ENCODE data around the gene PRKG1. TPM values are rescaled to one million over a fixed set of nuclear protein-coding genes. Genes with fewer than 3 reads are reported as not detected.

PRKG1 gene
- total RNA-seq, 1 experiment from 2014 or later: 16.5 TPM

DNA sequence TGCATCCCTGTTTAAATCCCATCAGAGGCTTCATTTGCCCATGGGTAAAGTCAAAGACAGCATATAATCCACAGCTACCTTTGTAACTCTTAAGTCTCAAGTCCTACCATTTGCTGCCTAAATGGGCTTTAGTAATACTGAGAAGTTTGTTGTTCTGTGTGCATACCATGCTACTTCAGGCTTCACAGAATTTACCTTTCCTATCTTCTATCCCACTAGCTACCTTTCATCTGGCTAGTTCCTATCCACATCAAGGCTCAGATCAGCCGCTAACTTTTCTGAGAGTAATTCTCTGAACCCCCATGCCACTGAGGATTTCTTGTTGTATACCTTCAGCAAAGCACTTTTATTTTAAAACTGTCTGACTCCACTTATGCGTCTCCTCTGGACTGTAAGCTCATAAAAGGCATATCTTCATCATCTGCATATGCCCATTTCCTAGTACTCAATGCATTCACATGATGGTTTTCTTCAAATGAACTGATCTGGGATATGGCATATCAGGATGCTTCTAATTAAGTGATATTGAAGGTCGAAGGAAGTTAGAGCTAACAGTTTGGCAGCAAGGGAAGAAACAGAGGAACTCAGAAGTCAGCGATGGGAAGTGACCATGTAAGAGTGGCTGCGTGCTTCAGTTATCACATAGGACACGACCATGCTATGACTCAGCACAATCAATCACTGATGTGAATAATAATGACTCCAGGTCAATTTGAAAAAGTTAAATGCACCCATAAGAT is 955.9 kb downstream of the PRKG1 start:
- no peak for DNase-seq (ENCODE audit: low spot score)
- ATAC-seq: peak; percentile 16
- Mint-ChIP-seq H3K9me3 (peaks cover 14% of the 10 kb centered on the region), H3K4me3 (peak overlapping the region; percentile 42), H3K4me1 (peaks cover 59% of the 10 kb centered on the region), H3K36me3 (peaks cover 75% of the 10 kb centered on the region), H3K27me3 (ENCODE audit: low read depth) (no peaks in the 10 kb centered on the region), H3K27ac (peak overlapping the region; percentile 61)
- ChIA-PET POLR2A (interaction anchor here (1.1 to 1.5 kb wide), 3 partner anchors 9 to 186 kb away, joined by 3 to 4 read pairs (median 4); no protein-coding TSS in a partner anchor), CTCF (no interaction called here)
- TF ChIP-seq TEAD4 (CRISPR knock-in tag; IDR thresholded peaks at IDR 0.05): no peak
- TF ChIP-seq, protein P1, sequence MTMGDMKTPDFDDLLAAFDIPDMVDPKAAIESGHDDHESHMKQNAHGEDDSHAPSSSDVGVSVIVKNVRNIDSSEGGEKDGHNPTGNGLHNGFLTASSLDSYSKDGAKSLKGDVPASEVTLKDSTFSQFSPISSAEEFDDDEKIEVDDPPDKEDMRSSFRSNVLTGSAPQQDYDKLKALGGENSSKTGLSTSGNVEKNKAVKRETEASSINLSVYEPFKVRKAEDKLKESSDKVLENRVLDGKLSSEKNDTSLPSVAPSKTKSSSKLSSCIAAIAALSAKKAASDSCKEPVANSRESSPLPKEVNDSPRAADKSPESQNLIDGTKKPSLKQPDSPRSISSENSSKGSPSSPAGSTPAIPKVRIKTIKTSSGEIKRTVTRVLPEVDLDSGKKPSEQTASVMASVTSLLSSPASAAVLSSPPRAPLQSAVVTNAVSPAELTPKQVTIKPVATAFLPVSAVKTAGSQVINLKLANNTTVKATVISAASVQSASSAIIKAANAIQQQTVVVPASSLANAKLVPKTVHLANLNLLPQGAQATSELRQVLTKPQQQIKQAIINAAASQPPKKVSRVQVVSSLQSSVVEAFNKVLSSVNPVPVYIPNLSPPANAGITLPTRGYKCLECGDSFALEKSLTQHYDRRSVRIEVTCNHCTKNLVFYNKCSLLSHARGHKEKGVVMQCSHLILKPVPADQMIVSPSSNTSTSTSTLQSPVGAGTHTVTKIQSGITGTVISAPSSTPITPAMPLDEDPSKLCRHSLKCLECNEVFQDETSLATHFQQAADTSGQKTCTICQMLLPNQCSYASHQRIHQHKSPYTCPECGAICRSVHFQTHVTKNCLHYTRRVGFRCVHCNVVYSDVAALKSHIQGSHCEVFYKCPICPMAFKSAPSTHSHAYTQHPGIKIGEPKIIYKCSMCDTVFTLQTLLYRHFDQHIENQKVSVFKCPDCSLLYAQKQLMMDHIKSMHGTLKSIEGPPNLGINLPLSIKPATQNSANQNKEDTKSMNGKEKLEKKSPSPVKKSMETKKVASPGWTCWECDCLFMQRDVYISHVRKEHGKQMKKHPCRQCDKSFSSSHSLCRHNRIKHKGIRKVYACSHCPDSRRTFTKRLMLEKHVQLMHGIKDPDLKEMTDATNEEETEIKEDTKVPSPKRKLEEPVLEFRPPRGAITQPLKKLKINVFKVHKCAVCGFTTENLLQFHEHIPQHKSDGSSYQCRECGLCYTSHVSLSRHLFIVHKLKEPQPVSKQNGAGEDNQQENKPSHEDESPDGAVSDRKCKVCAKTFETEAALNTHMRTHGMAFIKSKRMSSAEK (CRISPR knock-in tag; IDR thresholded peaks at IDR 0.05; ENCODE audit: borderline replicate concordance): peak; percentile 77; the same call in 1 of the 2 replicates
- TF ChIP-seq ZNF232 (CRISPR knock-in tag; IDR thresholded peaks at IDR 0.05): 0 out of 2 replicates have a peak, but pooled peaks have one; percentile 0
- TF ChIP-seq, protein P2, sequence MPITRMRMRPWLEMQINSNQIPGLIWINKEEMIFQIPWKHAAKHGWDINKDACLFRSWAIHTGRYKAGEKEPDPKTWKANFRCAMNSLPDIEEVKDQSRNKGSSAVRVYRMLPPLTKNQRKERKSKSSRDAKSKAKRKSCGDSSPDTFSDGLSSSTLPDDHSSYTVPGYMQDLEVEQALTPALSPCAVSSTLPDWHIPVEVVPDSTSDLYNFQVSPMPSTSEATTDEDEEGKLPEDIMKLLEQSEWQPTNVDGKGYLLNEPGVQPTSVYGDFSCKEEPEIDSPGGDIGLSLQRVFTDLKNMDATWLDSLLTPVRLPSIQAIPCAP (CRISPR knock-in tag; IDR thresholded peaks at IDR 0.05): no peak
- TF ChIP-seq TEAD1 (CRISPR knock-in tag; IDR thresholded peaks at IDR 0.05): peak; percentile 64
- TF ChIP-seq, protein P3, sequence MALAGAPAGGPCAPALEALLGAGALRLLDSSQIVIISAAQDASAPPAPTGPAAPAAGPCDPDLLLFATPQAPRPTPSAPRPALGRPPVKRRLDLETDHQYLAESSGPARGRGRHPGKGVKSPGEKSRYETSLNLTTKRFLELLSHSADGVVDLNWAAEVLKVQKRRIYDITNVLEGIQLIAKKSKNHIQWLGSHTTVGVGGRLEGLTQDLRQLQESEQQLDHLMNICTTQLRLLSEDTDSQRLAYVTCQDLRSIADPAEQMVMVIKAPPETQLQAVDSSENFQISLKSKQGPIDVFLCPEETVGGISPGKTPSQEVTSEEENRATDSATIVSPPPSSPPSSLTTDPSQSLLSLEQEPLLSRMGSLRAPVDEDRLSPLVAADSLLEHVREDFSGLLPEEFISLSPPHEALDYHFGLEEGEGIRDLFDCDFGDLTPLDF (CRISPR knock-in tag; IDR thresholded peaks at IDR 0.05): no peak
- TF ChIP-seq PRRX2 (CRISPR knock-in tag; IDR thresholded peaks at IDR 0.05): peak; percentile 83
- peak; percentile 81; the same call in 1 of the 2 replicates for TF ChIP-seq IRF2 (CRISPR knock-in tag; IDR thresholded peaks at IDR 0.05; ENCODE audit: borderline replicate concordance, low read depth)
- TF ChIP-seq SOX15 (CRISPR knock-in tag; IDR thresholded peaks at IDR 0.05): no peak
- TF ChIP-seq TCF7 (CRISPR knock-in tag; IDR thresholded peaks at IDR 0.05; ENCODE audit: low read depth): no peak
- TF ChIP-seq MXD4 (CRISPR knock-in tag; IDR thresholded peaks at IDR 0.05; ENCODE audit: borderline replicate concordance): no peak
- 0 out of 2 replicates have a peak, but pooled peaks have one; percentile 28 for TF ChIP-seq JUN (CRISPR knock-in tag; IDR thresholded peaks at IDR 0.05)
- TF ChIP-seq, protein P4, sequence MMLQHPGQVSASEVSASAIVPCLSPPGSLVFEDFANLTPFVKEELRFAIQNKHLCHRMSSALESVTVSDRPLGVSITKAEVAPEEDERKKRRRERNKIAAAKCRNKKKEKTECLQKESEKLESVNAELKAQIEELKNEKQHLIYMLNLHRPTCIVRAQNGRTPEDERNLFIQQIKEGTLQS (CRISPR knock-in tag; conservative IDR thresholded peaks at IDR 0.05): no peak
- TF ChIP-seq CREM (CRISPR knock-in tag; IDR thresholded peaks at IDR 0.05): no peak
- no peak for TF ChIP-seq KAT7 (CRISPR knock-in tag; IDR thresholded peaks at IDR 0.05; ENCODE audit: borderline replicate concordance)
- peak; percentile 81 for TF ChIP-seq EMX1 (CRISPR knock-in tag; IDR thresholded peaks at IDR 0.05)
- TF ChIP-seq, protein P5, sequence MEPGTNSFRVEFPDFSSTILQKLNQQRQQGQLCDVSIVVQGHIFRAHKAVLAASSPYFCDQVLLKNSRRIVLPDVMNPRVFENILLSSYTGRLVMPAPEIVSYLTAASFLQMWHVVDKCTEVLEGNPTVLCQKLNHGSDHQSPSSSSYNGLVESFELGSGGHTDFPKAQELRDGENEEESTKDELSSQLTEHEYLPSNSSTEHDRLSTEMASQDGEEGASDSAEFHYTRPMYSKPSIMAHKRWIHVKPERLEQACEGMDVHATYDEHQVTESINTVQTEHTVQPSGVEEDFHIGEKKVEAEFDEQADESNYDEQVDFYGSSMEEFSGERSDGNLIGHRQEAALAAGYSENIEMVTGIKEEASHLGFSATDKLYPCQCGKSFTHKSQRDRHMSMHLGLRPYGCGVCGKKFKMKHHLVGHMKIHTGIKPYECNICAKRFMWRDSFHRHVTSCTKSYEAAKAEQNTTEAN (CRISPR knock-in tag; IDR thresholded peaks at IDR 0.05): peak; percentile 46; the same call in 1 of the 2 replicates
- peak; percentile 48; the same call in 1 of the 2 replicates for TF ChIP-seq CREB1 (CRISPR knock-in tag; IDR thresholded peaks at IDR 0.05)
- TF ChIP-seq ATF1 (CRISPR knock-in tag; IDR thresholded peaks at IDR 0.05): no peak
- TF ChIP-seq, protein P6, sequence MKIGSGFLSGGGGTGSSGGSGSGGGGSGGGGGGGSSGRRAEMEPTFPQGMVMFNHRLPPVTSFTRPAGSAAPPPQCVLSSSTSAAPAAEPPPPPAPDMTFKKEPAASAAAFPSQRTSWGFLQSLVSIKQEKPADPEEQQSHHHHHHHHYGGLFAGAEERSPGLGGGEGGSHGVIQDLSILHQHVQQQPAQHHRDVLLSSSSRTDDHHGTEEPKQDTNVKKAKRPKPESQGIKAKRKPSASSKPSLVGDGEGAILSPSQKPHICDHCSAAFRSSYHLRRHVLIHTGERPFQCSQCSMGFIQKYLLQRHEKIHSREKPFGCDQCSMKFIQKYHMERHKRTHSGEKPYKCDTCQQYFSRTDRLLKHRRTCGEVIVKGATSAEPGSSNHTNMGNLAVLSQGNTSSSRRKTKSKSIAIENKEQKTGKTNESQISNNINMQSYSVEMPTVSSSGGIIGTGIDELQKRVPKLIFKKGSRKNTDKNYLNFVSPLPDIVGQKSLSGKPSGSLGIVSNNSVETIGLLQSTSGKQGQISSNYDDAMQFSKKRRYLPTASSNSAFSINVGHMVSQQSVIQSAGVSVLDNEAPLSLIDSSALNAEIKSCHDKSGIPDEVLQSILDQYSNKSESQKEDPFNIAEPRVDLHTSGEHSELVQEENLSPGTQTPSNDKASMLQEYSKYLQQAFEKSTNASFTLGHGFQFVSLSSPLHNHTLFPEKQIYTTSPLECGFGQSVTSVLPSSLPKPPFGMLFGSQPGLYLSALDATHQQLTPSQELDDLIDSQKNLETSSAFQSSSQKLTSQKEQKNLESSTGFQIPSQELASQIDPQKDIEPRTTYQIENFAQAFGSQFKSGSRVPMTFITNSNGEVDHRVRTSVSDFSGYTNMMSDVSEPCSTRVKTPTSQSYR (CRISPR knock-in tag; IDR thresholded peaks at IDR 0.05): no peak
- no peak for TF ChIP-seq OVOL2 (CRISPR knock-in tag; IDR thresholded peaks at IDR 0.05; ENCODE audit: borderline replicate concordance)
- no peak for TF ChIP-seq ZNF219 (CRISPR knock-in tag; IDR thresholded peaks at IDR 0.05; ENCODE audit: borderline replicate concordance)
- TF ChIP-seq, protein P7, sequence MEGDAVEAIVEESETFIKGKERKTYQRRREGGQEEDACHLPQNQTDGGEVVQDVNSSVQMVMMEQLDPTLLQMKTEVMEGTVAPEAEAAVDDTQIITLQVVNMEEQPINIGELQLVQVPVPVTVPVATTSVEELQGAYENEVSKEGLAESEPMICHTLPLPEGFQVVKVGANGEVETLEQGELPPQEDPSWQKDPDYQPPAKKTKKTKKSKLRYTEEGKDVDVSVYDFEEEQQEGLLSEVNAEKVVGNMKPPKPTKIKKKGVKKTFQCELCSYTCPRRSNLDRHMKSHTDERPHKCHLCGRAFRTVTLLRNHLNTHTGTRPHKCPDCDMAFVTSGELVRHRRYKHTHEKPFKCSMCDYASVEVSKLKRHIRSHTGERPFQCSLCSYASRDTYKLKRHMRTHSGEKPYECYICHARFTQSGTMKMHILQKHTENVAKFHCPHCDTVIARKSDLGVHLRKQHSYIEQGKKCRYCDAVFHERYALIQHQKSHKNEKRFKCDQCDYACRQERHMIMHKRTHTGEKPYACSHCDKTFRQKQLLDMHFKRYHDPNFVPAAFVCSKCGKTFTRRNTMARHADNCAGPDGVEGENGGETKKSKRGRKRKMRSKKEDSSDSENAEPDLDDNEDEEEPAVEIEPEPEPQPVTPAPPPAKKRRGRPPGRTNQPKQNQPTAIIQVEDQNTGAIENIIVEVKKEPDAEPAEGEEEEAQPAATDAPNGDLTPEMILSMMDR (IDR thresholded peaks at IDR 0.05): no peak
- TF ChIP-seq MYBL2 (CRISPR knock-in tag; IDR thresholded peaks at IDR 0.05): no peak
- TF ChIP-seq ZBTB21 (CRISPR knock-in tag; IDR thresholded peaks at IDR 0.05; ENCODE audit: borderline replicate concordance): no peak

Data from WTC11 (cell line).